Left colon (tissue), 2 donors: ENCODE data around the gene SQSTM1. TPM values are rescaled to one million over a fixed set of nuclear protein-coding genes. Genes with fewer than 3 reads are reported as not detected.
"Not testable (repeated sequence)": the region's sequence is repeated elsewhere in the genome, so short reads cannot be mapped to it uniquely, and the experiment has no call there.

ENCODE experiments used
- ATAC-seq: fragments of 200-7000 bp; cut with Tn5 transposase; one replicate; pipeline ENCODE4 v1.9.1; 2020; ENCODE audit warnings: mild to moderate bottlenecking, moderate library complexity
- DNase-seq, 2 donors: peaks; one replicate each; pipeline ENCODE4 v3.0.0-alpha.2; 2020
- intact Hi-C, 2 donors: fragments of 100-400 bp; cut with DNase I in 1 of 2; cut with micrococcal nuclease in 1 of 2; formaldehyde crosslinking; loops; one replicate each; pipeline versions ENCODE4 v1.11.2 to v1.14.0; 2022; cut with DNase I, micrococcal nuclease
- long read RNA-seq: library from polyadenylated mRNA; unstranded; transcript quantifications from one replicate; pipeline ENCODE4 v2.0.0, GENCODE V29; 2021
- total RNA-seq, 2 donors: library from RNA; stranded (reverse); fragmentation: NEBNext Ultra II Directional; extraction: Animal tissue kit (Norgen Biotek cat#: 25700); gene quantifications; one replicate each; pipeline ENCODE4 v1.2.1, GENCODE V29; 2021
- donor health status: DM: no; HTN: no; CAD: no.
- donor health status: DM: yes; HTN: yes; CAD: no.

SQSTM1 gene
- 100 to 1,000 TPM; 200 to 355 TPM for total RNA-seq
- long read RNA-seq, transcript SQSTM1-202 (8 exons, 2,986 nt), result major isoform, 101 of 215 reads
- long read RNA-seq, partial matches to known transcripts, result 41 of 215 reads
- long read RNA-seq, other reads (novel, unspliced or antisense), result 69 of 215 reads

DNA sequence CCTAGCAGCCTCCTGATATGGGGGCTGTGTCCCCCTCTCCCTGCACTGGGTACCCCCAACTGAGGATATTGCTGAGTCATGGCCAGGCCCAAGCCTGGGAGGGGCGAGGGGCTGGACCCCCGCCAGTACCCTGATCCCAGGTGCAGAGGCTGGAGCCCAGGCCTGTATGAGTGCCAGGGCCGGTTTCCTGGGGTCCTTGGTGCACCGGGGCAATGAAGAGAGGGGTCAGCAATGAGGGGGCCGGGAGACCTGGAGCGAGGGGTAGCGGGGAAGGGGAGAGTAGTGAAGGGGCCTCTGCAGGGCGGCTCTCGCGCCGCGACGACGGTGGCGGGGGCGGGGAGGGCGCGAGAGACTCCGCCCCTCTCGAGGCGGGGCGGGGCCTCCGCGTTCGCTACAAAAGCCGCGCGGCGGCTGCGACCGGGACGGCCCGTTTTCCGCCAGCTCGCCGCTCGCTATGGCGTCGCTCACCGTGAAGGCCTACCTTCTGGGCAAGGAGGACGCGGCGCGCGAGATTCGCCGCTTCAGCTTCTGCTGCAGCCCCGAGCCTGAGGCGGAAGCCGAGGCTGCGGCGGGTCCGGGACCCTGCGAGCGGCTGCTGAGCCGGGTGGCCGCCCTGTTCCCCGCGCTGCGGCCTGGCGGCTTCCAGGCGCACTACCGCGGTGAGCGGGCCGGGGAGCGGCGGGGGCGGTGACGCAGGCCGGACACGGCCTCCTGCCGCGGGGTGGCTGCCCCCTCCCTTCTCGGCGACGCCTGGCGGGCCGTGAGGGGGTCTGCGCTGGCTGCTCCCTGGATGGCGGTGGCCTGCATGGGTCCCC, at the start of gene SQSTM1:
Gene SQSTM1, plus strand, starts transcription at position 423 of the 815 bp plus-strand sequence. Its CDS starts 32 bp downstream, at position 455.
- ATAC-seq (peak; percentile 59), DNase-seq (peak; percentile 75 to 86)
- intact Hi-C loops, result no loop called here

GRCh38 chr5:179771311-179771895, 49.3 kb upstream of the SQSTM1 start:
- DNase-seq, result no peak
- intact Hi-C loops, result no loop called here
- no peak for ATAC-seq

GRCh38 chr5:179772351-179772750, 48.4 kb upstream of the SQSTM1 start:
- ATAC-seq (no peak), DNase-seq (no peak)
- intact Hi-C loops, result no loop called here

DNA sequence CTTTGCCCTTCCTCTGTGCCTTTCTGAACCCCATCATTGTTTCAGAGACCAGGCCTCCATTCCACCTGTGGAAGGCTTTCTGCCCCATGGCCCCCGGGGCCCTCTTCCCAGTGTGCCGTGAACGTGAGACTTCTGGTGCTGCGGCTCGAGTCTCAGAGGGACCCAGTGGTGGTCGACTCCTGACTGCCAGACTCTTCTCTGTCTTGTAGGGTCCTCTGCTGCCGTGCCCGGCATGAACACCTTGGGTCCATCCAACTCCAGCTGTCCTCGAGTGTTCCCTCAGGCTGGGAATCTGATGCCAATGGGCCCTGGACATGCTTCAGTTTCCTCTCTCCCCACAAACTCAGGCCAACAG, 47.0 kb upstream of the SQSTM1 start:
- intact Hi-C loops, result no loop called here
- ATAC-seq (no peak), DNase-seq (no peak)

GRCh38 chr5:179774442-179774841, 46.3 kb upstream of the SQSTM1 start:
- intact Hi-C loops, result no loop called here
- ATAC-seq (no peak), DNase-seq (no peak)

DNA sequence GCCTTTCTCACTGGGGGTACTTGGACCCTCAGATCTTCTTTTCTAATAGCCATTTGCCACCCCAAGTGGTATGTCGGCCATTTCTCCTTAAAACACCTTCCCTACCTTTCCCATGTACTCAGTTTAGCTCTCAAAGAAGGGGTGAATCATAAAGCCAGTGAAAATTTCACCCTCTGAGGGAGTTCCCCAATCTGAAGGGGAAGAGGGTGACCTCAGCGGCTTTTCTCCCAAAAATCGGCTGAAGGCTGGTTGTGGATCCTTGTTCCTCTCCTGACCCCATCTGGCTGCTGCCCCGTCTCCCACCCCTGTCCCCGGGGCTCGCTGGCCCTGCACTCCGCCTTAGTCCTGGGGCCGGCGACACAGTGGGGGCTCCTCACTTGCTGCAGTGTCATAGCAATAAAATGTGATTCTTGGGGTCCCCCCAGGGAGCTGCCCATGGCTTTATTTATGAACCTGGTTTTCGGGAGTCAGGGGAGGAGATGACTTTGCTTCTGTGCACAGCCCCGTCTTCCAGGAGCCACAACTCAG, 44.2 kb upstream of the SQSTM1 start:
- ATAC-seq (no peak), DNase-seq (no peak)
- intact Hi-C loops, result no loop called here

DNA sequence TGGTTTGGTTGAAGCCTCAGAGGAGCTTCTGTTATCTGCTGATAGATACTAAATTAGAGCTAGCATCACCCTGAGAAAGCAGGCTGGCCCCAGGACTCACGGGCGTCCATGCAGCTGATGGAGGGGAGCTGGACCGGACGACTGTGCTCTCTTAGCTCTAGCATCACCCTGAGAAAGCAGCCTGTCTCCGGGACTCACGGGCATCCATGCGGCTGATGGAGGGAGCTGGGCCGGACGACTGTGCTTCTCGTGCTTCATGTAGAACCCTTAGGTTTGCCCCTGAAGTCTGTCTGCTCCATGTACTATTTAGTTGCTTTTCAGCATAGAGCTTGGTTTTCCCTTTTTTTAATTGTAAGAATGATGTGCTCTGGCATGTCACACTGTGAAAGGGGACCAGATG, 43.2 kb upstream of the SQSTM1 start:
- no peak for DNase-seq
- ATAC-seq, result no peak
- intact Hi-C loops, result no loop called here

DNA sequence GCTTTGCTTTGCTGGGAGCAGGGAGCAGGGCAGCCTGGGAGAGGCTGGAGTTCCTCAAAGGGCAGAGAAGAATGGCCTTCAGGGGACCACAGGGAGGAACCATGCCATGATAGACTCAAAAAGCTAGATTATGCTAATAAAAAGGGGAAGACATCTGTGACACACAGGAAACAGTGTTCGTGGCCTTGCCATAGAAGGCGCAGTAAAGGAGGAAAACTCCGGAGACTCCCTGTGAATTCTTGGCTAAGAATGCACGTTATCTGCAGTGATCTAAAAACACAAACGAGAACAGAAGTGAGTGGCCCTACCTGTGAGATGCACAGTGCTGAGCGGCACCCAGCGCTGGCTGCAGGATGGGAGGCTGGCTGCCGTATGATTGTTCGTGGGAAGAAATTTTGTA, 42.8 kb upstream of the SQSTM1 start:
- ATAC-seq (no peak), DNase-seq (no peak)
- intact Hi-C loops, result no loop called here

DNA sequence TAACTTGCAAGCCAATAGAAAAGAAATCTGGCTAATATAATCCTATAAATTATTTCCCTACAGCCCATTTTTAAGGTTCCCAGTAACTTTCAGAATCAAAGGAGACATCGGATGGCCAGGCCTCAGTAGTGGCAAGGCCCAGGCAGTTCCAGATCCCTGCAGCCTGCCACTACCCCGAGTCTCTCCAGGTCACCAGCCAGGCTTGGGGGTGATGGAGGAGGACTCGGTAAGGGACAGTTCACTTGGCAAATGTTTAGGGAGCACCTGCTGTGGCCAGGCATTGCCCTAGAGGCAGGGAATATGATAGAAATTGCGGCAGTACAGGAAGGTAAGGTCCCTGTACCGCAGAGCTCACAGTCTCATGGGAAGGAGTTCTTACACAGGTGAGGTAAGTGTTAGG, 42.1 kb upstream of the SQSTM1 start:
- intact Hi-C loops, result no loop called here
- no peak for ATAC-seq
- no peak for DNase-seq

GRCh38 chr5:179779826-179780225, 40.9 kb upstream of the SQSTM1 start:
- intact Hi-C loops, result no loop called here
- DNase-seq, result no peak
- no peak for ATAC-seq

DNA sequence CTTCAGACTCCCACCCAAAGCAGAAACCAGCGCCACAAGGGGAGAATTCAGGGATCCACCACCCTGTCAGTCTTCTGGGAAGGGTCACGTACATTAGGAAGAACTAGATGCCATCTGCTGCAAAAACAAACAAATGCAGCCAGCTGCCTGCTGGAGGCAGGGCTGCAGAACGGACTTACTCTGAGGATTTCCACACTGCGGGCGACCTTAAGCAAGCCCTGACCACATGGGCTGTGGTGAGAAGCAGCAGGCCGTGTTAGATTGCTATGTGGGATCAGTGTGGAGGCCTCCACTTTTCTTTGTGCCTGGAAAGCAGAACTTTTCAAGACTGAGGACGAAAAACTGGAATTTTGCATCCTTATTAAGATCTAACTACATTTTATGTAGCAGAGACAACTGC, 40.3 kb upstream of the SQSTM1 start:
- intact Hi-C loops, result no loop called here
- DNase-seq, result no peak
- ATAC-seq, result no peak

GRCh38 chr5:179781846-179782245, 38.9 kb upstream of the SQSTM1 start:
- ATAC-seq, result no peak
- intact Hi-C loops, result no loop called here
- DNase-seq, result no peak

- intact Hi-C loops, result no loop called here
- DNase-seq (no peak), ATAC-seq (no peak)
Measured at GRCh38 chr5:179783128-179783527, 37.6 kb upstream of the SQSTM1 start.

GRCh38 chr5:179786861-179787260, 33.8 kb upstream of the SQSTM1 start:
- intact Hi-C loops, result no loop called here
- DNase-seq (no peak), ATAC-seq (no peak)

- ATAC-seq, result no peak
- intact Hi-C loops, result no loop called here
Measured at GRCh38 chr5:179788193-179788854, 32.4 kb upstream of the SQSTM1 start.

GRCh38 chr5:179789278-179789677, 31.4 kb upstream of the SQSTM1 start:
- intact Hi-C loops, DNase-seq, ATAC-seq: not testable (repeated sequence)

More at GRCh38 chr5:179788193-179788854, 32.4 kb upstream of the SQSTM1 start:
- no peak for DNase-seq

- intact Hi-C loops, result no loop called here
- ATAC-seq (no peak), DNase-seq (peak; percentile 14 to 37)
Measured at GRCh38 chr5:179791881-179792611, 28.7 kb upstream of the SQSTM1 start.

DNA sequence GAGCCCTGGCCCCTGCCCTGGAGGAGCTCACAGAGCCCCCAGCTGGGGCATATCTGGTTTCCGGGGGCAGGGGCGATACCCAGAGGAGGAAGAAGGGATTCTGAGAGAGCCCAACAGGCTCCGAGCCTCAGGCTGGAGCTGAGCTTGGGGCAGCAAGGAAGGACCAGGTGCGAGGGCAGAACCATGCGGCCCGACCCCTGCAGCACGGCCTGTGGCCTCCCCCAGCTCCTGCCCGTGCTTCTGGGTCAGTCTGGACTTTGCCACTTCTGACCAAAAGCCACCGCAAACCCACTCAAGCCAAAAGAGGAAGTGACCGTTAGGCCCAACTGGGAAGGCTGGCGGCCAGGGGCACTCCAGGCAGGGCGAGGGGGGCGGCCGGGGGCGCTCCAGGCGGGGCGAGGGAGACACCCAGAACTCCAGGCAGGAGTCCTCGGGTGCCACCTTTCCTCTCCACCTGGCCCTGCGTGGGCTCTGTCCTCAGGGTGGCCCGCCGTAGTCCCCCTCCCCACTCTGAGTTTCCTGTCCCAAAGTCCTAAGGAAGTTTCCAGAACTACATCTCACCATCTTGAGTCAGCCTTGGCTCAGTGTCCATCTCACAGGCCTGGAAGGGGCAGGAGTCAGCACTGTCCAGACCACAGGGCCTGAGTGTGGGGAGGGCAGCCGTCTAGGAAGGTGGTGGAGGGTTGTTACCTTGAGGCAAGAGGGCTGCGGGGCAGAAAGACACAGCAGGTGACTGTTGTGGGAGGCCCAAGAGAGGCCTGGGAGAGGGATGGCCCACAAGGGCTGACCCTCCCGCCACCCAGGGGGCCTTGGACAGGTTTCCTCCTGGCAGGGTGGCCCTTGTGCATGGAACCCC, 27.9 kb upstream of the SQSTM1 start:
- no peak for ATAC-seq
- intact Hi-C loops, result no loop called here
- peak in 1 of 2 donors; percentile 22 for DNase-seq
